Measurements from ENCODE around the gene REPS1.
A peak's percentile ranks its signal among the peaks of the same experiment; 100 is the strongest.

Gene REPS1

DNA sequence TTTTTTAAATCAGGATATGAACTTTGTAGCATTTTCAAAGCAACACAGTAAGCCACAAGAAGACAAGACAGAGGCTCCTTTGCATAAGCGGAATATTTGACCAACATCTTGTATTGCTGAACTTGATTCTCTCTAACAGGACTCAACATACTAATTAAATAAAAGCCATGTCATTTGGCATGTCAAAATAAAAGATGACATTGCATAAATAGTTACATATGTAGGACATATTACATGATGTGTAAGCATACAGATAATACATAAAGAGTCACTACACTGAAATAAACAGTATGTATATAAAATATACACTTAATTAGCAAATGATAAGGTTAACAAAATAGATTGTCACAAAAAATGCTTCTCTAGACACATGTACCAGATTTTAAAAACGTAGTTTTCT is 62.2 kb downstream of the REPS1 start:
- DNase-seq (ENCODE audit: low read depth, low spot score): no peak

DNA sequence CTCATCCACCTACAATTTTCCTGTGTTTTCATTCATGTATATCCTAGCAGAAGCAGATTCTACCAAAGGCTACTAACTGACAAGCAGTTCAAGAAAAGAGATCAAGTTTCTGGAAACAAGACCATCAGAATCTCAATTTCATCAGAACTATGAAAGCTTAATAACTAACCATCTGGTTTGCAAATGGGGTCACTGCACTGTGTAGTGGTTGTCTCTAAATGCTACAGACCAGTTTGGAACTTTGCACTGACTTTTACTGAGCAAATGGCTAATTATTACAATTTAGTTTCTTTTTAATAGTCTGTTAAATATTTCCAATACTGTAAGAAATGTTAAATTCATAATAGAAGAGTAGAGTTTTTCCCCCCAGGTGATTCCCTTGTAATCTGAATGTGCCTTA is 64.5 kb downstream of the REPS1 start:
- no peak for DNase-seq (ENCODE audit: low read depth, low spot score)

DNA sequence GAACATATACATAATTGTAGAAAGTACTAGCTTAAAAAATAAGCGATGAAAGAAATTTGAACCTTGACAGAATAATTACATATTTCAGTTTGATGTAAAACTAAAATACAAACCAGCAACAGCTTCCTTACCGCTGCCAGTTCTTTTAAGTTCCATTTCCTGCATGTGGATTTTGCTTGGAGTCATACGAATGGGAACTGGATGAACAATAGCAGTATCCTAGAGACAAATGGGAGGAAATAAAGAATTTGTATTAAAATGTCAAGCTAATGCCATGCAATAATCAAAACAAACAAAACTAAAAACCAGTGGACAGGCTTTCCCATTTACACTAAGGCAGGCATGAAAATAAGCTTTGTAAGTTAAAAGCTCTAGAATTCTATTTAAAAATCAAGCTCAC is 67.1 kb downstream of the REPS1 start:
- DNase-seq (ENCODE audit: low read depth, low spot score): no peak

DNA sequence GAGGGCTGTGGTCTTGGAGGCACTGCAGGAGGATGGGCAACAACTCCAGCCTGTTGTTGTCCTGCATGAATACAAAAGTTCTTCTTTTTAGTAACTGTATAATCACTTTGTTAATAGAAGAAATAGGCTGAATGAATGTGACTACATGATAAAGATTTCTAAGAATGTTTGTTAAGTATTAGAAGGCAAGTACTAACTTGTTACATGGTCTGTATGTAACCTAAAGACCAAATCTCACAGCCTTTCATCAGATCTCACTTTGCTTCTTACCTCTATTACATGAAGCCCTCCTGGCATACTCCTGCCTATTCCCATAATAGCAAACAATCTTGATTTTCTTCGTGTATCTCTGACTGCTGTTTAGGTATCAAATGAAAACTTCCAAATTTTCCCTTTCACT is 73.4 kb downstream of the REPS1 start:
- DNase-seq (ENCODE audit: low read depth, low spot score): no peak

DNA sequence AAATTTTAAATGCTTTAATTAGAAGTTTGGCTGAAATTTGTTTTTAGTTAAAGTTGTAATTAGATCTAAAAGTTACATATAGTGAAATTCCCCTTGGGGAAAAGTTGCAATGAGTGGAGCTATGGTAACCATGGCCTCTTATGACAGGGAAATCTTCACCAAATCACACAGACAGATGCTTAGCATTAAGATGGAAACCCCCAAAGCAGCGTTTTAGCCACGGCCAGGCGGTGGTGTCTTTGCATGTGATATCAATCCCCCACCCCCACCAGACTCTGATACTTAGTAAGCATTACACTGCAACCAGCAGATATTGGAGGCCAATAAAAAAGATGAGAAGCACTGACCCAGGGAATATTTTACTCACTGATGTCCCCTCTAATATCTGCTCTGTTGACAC is 75.7 kb downstream of the REPS1 start:
- no peak for DNase-seq (ENCODE audit: low read depth, low spot score)

DNA sequence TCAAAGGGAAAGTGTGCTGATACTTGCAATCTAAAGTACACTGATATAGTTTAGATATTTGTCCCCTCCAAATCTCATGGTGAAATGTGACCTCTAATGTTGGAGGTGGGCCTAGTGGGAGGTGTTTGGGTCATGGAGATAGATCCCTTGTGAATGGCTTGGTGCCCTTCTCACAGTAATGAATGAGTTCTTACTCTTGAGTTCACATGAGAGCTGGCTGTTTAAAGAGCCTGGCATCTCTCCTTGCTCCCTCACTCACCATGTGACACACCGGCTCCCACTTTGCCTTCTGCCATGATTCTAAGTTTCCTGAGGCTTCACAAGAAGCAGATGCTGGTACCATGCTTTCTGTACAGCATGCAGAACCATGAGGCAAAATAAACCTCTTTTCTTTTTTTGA is 78.1 kb downstream of the REPS1 start:
- DNase-seq (ENCODE audit: low read depth, low spot score): no peak

DNA sequence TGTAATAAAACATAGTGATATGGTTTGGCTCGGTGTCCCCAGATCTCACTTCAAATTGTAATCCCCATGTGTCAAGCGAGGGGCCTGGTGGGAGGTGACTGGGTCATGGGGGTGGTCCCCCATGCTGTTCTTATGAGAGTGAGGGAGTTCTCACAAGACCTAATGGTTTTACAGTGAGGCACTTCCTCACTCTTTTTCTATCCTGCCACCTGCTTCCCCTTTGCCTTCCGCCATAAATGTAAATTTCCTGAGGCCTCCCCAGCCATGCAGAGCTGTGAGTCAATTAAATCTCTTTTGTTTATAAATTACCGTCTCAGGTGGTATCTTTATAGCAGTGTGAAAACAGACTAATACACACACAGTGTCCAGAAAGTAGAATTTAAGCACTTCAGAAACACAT is 78.5 kb downstream of the REPS1 start:
- no peak for DNase-seq (ENCODE audit: low read depth, low spot score)

DNA sequence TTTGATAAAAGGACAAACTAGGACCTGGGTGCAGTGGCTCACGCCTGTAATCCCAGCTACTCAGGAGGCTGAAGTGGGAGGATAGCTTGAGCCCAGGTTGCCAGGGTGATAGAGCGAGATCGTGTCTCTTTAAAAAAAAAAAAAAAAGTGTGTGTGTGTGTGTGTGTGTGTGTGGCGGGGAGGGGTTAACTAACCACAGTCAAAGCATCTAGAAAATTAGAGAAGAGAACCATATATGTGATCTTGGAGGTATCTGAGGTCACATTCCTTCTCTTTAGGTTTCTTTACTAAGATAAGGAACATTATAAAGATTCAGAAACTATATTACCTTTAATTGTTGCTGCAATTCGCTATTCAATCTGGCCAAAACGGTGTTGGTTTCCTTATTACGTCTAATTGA is 80.9 kb downstream of the REPS1 start:
- DNase-seq (ENCODE audit: low read depth, low spot score): no peak

DNA sequence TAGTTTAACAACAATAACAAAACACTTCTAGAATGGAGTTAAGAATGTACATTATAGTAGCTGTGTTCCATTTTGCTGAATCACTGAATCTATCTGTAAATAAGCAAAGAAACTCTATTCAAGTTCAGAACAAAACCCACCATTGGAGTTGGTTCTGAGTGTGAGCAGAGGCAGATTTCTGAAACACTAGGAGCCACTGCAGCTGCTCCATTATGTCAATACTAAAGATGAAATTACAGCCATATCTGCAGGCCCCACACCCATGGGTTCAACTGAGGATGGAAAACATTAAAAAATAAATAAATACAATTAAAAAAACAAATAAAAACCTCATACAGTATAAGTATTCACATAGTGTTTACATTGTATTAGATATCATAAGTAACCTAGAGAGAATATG is 91.0 kb downstream of the REPS1 start:
- no peak for DNase-seq (ENCODE audit: low read depth, low spot score)

DNA sequence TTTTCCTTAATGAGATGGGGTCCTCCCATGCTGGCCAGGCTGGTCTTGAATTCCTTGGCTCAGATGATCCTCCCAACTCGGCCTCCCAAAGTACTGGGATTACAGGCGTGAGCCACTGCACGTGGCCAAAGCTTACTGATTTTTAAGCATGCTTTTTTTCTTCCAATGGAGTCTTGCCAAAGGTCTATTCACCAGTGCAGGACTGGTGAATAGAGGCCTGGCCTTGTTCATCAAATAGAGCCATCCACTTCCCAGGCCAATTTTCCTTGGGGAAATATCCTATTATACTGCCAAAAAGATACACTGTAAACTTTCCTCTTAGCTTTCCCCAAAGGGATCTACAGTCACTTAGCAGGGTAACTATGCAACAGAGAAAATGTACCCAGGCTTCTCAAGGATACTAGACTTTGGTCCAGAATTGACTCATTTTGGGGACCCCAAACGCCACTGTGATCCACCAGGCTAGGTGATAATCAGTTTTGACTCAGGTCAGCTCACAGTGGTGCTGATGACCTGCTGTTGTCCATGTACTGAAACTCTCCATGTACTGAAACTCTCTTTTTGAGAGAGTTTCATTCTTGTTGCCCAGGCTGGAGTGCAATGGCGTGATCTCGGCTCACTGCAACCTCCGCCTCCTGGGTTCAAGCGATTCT is 91.8 kb downstream of the REPS1 start:
- DNase-seq (ENCODE audit: low read depth, low spot score): no peak

DNA sequence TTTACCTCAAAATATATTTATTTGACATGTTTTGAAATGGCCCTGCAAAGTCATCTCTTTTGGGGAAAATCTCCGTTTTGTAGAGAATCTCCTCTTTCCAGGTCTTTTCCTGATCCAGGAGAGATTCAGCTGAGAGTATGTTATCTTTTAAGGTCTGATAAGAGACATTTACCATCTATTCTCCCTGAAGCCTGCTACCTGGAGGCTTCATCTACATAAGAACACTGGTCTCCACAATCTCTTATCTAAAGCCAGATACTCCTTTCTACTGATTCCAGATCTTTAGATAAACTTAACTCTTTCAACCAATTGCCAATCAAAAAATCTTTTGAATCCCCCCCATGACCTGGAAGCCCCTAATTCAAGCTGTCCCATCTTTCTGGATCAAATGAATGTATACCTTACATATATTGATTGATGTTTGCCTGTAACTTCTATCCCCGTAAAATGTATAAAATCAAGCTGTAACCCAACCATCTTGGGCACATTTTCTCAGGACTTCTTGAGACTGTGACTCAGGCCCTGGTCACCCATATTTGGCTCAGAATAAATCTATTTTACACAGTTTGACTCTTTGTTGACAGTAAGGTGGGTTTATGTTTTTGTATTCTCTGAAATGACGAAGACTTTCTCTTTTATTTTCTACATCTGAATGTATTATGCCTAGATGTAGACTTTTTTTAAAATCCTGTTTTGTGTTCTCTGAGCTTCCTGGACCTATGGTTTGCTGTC is 96.6 kb downstream of the REPS1 start:
- DNase-seq (ENCODE audit: low read depth, low spot score): peak; percentile 24

DNA sequence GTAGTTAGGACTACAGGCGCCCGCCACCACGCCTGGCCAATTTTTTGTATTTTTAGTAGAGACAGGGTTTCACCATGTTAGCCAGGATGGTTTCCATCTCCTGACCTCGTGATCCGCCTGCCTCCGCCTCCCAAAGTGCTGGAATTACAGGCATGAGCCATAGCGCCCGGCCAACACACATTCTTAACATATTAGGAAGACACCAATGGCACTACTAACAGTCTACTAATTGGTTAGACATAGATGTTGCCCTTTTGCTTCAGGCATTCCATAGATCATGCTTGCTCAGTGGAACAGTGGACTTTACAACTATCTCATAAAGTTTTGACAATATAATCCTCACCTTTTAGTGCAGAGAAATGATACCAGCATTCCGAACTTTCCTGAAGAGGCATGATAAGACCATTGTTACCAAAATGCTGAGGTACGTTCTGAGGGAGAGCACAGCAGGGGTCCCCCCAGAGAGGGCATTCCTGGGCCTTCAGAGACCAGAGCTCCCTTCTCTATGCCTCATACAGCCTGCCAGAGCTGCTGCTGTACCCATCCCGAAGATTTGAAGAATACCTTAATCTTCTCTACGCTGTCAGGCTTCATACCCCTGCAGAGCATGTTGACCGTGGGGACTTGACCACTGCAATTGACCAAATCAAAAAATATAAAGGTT is 102.8 kb downstream of the REPS1 start:
- no peak for DNase-seq (ENCODE audit: low read depth, low spot score)

DNA sequence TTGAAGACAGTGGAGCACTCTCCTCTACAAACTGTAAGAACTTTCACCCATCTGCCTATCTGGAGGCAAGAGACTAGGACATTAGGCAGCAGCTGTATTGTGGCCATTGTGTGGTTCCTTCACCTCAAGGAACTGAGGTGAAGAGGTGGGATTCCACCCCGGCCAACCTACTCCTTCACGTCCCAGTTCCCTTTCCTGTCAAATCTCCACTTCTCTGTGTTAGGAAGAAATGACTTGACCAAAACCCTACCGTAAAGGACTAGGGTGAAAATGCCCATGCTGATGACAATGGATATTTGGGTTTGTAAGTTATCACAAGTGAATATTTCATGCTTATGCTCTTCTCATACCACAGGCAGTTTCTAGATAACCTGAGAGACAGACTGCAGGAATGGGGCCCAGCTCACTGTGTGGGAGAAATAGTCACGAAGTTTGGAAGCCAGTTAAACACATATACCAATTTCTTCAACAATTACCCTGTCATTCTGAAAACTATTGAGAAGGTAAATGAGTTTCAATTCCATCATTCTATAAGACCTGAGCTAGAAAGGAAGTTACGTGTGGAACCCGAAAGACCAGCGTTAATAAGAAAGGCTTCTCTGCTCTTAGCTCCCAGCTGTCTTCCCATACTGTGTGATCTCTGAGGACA is 105.6 kb downstream of the REPS1 start:
- DNase-seq (ENCODE audit: low read depth, low spot score): no peak

DNA sequence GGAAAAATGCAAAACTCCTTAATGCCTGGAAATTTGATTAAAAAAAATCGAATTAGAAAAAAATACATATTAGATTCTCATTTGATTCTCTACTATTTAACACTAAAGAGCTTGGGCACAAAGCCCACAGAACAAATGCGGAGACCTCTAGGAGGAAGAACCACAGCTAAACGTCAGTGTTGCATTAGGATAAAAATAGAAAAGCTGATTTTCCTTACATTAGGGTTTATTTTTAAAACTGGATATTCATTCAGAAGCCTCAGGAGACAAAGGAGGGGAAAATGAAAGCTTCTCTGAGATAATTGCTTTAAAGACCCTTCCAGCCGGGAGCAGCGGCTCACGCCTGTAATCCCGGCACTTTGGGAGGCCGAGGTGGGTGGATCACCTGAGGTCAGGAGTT is 114.9 kb downstream of the REPS1 start:
- no peak for DNase-seq (ENCODE audit: low read depth, low spot score)

DNA sequence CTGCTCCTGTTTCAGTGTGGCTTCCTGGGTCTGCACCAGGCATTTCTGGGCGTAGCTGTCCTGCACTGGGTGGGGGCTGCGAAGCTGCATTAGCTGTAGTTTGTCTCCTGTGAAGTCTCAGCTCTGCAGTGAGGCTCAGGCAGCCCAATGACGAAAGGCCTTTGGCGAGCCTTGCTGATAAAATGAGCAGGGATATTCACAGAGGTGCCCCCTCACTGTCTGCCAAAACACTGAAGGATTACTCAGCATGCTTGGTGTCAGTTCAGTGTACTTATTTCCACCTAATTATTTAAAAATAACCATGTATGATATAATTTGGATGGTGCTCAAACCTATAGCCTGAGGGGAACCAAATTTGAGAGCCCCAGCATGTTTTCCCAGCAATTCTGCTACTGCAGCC is 118.7 kb downstream of the REPS1 start:
- DNase-seq (ENCODE audit: low read depth, low spot score): peak; percentile 64

DNA sequence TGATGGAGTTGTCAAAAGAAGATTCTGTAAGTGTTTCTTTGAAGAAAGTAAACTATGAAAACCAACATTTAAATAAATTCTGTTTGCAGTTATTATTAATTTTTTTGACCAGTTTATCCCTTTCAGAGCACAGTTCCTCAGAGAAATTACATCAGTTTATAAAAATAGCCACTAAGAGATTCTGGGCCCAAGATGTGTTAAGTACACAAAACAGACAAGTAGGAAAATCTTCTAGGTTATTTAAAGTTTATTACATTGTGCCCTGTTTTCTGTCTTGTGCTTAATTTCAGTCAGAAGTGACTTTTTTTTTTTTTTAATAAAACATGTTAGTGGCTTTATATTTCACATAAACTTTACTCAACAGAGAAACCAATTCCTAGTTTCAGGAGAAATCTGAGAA is 119.9 kb downstream of the REPS1 start:
- no peak for DNase-seq (ENCODE audit: low read depth, low spot score)

DNA sequence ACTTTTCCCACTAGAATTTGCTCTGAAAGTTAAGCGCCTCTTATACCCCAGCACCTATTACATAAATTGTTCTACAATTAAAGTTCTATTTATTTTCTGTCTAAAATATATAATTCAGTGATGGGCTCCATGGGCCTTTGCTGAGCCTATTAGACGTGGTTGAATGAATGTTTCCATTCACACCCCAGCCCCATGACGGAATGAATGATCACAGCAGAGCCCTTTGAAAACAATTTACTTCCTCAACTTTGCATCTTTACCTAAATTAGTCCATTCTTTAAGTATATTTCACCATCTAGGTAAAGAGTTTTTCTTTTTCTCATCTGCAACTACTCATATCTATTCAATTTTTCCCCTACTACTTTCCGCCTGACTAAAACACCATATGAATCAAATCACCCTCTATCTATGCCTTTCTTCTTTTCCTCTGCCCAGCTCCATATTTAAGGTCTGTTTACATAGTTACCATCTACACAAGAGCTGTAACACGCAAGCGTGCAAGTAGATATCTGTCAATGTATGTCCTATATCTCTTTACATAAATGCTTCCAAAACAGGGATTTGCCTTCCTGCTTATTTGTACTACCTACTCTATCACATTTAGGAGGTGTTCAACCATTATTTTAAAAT is 122.5 kb downstream of the REPS1 start:
- DNase-seq (ENCODE audit: low read depth, low spot score): no peak

DNA sequence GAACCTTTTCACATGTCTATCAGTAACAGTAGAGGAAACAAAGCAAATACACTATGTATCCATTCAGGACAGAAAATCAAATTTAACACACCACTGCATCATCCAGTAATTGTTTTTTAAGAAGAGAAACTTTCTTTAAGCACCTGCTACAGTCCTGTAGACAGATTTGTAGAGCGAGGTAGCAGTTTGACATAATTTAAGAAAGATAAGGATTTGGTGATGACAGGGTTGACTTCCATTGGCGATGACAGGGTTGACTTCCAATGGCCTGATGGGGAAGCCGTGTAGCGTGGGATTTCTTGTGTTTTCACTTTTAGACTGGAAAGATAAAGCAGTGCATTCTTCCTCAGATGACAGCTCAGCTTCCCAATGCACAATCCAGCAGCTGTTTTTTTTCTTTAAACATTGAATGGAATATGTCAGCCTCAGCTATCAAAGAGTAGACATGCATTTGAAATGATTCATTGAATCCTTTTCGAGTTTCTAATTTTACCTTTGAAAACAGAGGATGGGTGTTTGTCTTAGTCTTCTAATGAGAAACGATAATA is 123.6 kb downstream of the REPS1 start:
- DNase-seq (ENCODE audit: low read depth, low spot score): no peak

DNA sequence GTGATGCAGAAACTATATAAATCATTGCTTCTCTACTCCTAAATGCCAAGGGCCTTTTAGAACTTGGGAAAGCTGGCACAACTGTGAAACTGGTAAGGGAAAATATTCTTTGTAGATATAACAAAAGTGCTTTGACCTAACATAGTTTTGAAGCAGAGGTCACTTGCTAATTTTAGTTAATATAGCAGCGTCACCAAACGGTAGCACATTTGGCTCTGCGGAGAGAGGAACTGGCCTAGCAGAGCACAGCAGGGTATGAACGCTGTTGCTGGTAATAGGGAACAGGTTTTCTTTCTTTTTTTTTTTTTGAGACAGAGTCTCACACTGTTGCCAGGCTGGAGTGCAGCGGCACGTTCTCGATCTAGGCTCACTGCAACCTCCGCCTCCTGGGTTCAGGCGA is 124.7 kb downstream of the REPS1 start:
- no peak for DNase-seq (ENCODE audit: low read depth, low spot score)

DNA sequence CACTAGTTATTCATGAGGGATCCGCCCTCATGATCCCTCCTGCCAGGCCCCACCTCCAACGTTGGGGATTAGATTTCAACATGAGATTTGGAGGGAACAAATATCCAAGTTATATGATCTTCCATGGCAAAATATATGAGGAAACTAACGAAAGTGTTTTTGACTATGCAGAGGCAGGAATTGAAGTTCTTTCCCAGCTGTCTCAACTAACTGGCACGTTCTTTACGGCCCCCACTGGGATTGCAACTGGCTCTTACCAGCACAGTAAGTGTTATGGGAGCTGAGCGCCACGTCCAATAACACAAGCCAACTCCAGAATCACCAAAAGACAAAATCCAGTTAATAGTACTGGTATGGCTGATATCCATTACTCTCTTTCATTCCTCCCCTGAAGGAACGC is 125.6 kb downstream of the REPS1 start:
- DNase-seq (ENCODE audit: low read depth, low spot score): no peak

DNA sequence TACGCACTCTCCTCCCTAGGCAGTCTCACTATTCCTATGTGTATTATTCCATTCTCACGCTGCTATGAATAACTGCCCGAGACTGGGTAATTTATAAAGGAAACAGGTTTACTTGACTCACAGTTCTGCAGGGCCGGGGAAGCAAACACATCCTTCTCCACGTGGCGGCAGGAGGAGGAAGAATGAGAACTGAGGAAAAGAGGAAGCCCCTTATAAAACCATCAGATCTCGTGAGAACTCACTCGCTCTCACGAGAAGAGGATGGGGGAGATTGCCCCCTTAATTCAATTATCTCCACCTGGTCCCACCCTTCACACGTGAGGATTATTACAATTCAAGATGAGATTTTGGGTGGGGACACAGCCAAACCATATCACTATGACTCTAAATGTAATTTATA is 130.3 kb downstream of the REPS1 start:
- no peak for DNase-seq (ENCODE audit: low read depth, low spot score)

DNA sequence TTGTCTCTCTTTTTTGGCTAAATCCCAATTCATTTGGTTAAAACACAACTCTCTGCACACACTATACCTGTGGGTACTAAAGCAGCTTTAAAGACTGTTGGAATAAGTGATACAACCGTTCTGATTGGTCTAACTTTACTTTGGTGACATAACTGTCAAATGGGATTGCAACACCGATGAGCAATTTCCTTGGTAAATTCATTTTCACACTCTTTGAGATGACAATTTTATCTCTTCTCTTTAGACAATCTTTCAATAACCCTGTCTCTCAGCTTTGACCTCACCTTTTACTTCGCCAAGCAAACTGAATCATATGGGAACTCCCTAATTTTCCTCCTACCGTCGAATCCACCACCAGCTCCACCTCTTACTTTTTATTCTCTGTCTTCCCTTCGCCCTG is 131.4 kb downstream of the REPS1 start:
- DNase-seq (ENCODE audit: low read depth, low spot score): no peak

Measured in ELF-1 (cell line).